Measurements from ENCODE around the gene SEC16A.

DNA sequence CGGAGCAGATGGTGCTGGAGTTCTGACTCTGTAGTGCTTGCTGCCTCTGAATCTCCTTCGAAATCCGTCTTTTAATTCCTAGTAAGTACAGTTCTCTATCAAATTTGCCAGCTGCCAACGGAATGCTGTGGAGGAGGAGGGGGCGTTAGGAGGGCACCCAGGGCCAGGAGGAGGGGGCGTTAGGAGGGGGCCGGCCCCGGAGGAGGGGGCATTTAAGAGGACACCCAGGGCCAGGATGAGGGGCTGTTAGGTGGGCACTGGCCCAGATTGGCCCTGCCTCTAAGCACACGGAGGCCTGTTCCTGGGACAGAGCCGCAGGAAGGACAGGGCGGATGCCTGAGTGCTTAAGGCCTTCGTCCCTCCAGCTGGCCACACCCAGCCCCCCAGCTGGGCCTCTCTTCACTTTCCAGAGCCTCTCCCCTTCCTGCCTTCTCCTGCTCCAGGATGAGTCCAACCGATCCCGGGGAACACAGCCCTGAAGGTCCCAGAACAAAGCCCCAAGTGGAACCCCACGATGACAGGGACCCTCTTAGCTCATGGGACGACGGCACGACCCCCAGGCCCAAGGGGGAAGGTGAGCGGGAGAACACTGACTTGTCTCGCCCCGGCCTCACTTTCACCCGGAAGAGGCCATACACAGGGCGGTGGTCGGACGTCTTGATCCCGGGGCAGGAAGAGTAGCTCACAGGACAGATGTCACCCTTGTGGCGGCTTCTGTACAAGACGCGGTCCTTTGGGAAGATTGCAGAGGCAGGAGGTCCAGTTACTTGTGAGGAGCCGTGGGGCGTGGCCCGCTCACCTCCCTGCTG, 53.0 kb downstream of the SEC16A start:
- TF ChIP-seq, protein P1, sequence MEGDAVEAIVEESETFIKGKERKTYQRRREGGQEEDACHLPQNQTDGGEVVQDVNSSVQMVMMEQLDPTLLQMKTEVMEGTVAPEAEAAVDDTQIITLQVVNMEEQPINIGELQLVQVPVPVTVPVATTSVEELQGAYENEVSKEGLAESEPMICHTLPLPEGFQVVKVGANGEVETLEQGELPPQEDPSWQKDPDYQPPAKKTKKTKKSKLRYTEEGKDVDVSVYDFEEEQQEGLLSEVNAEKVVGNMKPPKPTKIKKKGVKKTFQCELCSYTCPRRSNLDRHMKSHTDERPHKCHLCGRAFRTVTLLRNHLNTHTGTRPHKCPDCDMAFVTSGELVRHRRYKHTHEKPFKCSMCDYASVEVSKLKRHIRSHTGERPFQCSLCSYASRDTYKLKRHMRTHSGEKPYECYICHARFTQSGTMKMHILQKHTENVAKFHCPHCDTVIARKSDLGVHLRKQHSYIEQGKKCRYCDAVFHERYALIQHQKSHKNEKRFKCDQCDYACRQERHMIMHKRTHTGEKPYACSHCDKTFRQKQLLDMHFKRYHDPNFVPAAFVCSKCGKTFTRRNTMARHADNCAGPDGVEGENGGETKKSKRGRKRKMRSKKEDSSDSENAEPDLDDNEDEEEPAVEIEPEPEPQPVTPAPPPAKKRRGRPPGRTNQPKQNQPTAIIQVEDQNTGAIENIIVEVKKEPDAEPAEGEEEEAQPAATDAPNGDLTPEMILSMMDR (IDR thresholded peaks at IDR 0.05): no peak
- no peak for TF ChIP-seq POLR2A (IDR thresholded peaks at IDR 0.05)
